ENCODE data around the gene NOD1.
"Not testable (repeated sequence)": the region's sequence is repeated elsewhere in the genome, so short reads cannot be mapped to it uniquely, and the experiment has no call there.

Gene NOD1

DNA sequence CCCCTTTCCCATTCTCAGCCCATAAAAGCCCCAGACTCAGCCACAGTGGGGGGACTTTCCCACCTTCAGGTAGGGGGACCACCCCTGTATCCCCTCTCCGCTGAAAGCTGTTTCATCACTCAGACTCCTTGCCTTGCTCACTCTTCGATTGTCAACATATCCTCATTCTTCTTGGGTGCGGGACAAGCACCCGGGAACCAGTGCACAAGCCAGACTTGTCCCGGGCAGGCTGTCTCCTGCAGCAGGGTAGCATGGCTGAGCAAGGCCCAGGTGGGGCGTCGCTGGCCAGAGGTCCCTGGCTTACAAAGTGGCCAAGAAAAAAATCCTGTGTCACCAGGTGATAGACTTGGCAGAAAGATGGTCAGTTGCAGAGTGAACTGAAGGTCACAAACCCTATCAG lies 64.7 kb downstream of the NOD1 start:
- no peak for DNase-seq

DNA sequence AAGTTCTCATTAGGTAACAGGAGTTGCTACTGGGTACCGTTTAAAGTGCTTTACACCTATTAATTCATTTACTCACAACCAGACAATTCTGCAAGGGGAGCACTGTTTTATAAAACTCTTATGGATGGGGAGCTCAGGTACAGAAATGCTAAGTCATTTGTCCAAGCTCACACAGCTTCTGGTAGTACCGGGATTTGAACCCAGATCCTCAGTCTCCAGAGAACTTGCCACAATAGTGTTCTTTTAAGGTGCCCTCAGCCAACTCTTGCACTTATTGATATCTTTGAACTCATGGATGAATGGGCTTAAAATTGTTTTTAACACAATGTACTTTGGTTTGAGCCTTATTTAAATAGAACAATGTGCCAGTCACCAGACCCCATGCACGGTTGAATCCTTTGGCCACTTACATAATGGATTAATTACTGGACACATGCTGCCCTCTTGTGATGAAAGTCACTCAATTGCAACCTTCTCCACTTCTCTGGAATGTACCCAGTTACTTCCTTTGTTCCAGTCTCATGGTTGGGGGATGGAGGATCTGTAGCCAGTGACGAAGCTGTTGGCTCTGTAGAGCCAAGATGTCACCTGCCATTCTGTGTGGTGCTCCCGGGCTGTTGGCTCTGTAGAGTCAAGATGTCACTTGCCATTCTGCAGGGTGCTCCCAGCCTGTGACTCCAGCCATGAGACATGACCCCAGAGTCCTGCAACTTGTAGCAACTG lies 65.6 kb downstream of the NOD1 start:
- peak; percentile 77 for DNase-seq

DNA sequence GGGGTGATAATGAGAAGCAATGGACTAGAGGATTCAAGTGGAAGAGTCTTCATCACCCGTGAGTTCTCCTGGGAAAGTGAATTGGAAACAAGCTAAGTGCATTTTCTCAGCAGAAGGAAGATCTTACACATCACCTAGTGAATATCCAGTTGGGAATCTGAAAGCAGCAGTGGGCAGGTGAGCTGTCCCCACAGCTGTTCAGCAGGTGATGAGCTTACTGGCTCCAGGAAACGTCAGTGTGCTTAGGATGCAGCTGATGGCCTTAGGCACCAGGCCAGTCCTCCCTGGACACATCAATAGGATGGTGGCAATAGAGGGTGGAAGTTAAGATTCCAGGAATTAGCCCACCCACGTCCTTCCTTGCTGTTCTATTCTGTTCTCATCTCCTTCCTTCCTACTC lies 66.7 kb downstream of the NOD1 start:
- no peak for DNase-seq

DNA sequence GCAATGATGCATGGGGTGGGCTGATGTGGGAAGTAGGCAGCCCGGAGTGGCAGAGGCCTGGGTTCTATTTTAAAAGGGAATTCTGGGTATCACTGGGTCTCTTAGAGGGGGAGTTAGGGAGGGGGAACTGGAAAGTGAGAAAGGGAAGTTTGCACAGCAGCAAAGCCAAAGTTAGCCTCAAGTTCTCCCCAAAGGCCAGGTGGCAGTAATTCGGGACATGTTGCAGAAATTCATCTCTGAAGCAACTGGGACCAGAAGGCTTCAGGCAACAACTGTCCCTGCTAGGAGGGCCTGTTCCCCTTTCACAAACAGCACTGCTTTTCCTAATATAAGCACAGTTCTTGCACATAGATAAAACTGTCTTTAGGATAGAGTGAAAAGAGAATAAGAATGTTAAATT lies 67.4 kb downstream of the NOD1 start:
- DNase-seq: no peak

DNA sequence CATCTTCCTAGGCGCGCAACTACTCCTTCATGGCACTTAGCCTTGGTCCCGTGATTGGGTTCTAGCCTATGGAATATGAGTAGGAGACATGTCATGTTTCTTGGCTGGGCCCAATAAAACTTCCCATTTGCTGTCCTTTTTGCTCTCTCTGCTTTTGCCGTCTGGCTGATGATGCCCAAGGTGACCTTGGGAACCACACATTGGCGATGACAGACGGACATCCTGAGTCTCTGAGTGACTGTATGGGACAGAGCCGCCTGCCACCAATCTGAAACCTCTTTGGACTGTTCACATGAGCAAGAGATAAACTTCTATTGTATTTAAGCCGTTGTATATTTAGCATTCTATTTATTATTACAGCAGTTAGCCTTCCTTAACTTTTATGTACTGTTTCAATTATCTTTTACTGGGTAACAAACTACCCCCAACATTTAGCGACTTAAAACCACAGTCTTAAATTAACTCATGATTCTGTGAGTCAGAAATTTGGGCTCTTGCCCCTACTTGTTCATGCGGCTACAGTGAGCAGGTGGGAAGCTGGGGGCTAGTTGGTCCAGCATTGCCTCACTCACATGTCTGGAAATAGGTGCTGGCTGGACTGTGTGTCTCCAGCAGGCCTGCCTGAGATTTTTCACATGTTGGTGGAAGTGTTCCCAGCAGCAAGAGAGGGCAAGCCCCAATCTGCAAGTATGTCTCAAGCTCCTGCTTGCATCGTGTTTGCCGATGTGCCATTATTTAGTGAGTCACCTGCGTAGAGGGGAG lies 71.7 kb downstream of the NOD1 start:
- peak; percentile 42 for DNase-seq

DNA sequence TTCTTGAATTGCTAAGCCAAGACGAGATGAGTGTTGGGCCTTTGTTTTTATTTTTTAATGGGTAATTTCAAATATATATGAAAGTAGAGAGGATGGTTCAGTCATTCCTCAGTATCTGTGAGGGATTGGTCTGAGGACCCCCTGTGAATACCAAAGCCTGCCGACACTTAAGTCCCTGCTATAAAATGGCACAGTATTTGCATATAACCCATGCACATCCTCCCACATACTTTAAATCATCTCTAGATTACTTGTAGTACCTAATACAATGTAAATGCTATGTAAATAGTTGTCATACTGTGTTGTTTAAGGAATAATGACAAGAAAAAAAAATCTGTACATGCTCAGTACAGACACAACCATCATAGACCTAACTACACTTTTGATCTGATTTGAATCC lies 73.4 kb downstream of the NOD1 start:
- no peak for DNase-seq

DNA sequence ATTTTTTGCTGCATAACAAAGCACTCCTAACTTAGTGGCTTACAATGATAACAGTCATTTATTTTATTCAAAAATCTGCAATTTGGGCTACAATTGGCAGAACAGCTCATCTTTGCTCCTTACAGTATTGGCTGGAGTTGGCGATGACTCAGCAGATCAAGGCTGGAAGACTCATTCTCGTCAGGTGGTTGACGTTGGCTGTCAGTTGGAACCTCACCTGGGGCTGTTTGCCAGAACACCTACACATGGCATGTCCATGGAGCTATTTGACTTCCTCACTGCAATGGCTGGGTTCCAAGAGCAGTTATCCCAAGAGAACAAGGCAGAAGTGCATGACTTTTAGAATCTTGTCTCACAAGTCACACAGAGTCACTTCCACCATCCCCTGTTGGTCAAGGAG lies 75.1 kb downstream of the NOD1 start:
- no peak for DNase-seq

DNA sequence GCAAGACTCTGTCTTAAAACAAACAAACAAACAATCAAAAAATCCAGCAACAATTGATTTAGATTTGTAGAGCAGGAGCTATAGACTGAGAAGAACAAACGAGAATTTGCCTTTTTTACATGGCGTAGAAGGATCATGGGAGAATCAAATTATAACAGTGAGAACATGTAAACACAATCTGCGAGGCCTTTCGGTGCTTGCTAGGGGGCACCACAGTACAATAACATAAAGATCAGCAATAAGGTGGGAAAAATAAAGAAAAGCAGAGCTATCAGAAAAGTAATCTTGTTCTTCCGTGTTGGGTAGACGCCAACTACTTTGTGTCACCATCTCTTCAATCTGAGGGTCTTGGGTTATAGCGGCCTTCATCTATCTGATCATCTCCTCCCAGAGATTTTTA lies 82.2 kb downstream of the NOD1 start:
- DNase-seq: peak; percentile 10

DNA sequence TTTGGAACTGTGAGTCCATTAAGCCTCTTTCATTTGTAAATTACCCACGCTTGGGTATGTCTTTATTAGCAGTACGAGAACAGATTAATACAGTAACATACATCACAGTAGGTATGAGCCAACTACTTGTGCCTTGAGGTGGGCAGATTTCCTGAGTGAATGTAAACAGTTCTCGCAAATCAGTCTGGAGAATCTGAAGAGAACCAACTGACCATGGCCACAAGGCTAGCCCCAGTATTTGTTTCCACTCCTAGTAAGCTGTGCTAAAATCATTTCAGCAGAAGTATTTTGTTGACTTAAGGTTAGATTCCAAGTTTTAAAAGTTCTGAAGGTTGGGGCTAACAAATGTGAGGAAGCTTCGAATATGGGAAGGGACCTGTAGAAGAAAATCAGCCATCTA lies 82.9 kb downstream of the NOD1 start:
- no peak for DNase-seq

DNA sequence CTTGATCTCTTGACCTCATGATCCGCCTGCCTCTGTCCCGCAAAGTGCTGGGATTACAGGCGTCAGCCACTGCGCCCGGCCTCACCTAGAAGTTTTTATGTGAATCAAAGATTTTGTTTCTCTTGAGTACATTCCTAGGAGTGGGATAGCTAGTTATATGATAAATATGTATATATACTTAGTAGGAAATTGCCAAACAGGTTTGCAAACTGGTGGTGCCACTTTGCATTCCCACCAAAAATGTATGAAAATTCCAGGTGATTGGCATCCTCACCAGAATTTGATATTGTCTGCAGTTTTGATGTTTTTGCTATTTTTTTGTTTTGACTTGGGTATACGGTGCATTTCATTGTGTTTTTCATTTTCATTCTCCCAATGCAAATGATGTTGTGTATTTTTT lies 86.8 kb downstream of the NOD1 start:
- DNase-seq: no peak

DNA sequence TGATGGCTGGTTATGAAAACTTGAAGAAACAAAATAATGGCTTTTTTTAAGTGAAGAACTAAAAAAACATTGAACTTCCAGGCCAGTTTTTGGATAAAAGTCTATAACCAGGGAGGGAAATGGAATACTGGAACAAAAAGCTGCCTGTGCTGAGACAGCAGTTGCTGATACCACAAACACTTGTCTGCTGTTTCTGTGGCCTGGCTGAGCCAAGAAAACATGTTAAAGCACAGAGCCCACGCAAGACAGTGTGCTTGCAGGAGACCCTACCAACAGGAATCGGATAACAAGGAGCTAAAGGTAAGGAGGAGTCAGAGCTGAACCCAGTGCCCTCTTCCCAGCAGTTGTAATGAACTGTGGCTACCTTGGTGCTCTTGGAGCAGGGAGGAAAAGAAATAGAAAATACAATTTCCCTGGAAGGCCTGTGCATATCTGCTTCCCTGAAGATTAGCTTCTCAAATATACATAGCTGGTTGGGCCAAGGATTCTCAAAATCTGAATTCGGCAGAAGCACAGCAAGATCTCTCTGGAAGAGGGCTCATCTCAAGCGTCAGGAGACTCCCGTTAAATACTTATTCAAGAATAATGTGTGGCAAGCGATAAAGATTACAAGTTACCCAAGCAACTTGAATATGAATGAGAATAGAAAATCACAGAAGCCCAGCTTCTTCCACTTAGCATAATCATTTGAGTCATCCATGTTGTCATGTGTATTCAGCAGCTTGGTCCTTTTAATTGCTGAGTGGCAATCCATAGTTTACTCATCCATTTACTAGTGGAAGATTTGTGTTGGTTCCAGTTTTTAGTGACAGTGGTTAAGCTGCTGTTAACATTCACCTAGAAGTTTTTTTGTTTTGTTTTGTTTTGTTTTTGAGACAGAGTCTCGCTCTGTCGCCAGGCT lies 87.6 kb downstream of the NOD1 start:
- no peak for DNase-seq

DNA sequence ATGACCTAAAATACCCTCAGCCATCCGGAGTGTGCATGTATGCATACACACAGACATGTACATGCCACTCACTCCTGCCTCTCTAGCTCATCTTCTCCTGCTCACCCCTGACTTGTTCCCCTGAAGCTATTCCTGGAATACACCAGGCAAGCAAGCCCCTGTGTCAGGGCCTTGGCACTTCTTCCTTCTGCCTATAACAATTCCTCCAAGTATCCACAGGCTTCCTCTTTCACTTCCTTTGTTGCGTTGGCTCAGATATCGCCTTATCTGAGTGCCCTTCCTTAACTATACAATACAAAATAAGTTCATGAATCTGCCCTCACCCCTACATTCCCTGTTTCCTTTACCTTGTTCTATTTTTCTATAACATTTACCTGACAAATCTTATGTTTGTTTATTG lies 88.8 kb downstream of the NOD1 start:
- DNase-seq: no peak

DNA sequence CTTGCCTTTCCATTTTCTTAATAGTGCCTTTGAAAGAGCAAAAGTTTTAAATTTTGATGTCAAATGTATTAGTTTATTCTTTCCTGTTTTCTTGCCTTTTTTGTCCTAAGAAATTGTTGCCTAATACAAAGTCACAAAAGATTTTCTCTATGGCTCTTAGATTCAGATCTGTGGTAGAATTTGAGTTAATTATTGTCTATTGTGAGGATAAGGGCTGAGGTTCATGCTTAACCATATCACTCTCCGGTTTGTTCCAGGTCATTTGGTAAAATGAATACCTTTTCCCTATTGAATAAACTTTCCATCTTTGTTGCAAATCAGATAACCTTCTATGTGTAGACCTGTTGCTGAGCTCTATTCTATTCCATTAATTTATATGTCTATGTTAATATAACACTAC lies 96.0 kb downstream of the NOD1 start:
- no peak for DNase-seq

DNA sequence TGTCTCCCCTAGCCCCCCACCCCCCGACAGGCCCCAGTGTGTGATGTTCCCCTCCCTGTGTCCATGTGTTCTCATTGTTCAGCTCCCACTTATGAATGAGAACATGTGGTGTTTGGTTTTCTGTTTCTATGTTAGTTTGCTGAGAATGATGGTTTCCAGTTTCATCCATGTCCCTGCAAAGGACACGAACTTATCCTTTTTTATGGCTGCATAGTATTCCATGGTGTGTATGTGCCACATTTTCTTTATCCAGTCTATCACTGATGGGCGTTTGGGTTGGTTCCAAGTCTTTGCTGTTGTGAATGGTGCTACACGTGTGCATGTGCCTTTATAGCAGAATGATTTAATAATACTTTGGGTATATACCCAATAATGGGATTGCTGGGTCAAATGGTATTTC lies 97.8 kb downstream of the NOD1 start:
- DNase-seq: not testable (repeated sequence)

DNA sequence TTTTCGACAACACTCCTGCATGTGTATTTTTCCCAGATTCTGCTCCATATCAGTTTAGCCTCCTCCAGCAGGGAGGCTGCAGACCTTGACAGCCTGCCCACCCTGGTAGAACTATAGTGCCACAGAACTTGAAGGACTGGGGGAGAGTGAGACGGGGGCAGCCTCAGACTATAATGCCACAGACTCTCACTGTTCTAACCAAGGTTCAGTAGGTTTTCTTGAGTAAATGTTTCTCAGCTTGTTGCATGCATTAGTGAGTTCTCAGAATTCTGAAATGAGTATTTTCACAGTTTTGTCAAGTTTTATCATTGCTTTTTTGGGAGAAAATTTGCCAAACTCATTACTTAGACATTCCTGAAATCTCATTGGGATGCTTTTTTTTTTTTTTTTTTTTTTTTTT lies 98.3 kb downstream of the NOD1 start:
- DNase-seq: no peak

DNA sequence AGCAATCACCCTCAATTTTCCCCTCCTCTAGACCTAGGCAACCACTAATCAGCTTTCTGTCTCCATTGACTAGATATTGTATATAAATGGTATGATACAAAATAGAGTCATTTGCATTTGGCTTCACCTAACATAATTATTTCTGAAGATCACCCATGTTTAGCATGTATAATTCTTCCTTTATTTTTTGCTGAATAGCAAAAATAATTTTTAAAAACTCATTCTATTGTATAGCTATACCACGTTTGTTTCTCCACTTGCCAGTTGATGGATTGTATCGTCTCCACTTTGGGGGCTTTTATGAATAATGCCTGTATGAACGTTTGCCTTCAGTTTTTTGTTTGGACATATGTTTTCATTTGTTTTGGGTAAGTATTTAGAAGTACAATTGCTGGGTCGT lies 98.8 kb downstream of the NOD1 start:
- DNase-seq: no peak

DNA sequence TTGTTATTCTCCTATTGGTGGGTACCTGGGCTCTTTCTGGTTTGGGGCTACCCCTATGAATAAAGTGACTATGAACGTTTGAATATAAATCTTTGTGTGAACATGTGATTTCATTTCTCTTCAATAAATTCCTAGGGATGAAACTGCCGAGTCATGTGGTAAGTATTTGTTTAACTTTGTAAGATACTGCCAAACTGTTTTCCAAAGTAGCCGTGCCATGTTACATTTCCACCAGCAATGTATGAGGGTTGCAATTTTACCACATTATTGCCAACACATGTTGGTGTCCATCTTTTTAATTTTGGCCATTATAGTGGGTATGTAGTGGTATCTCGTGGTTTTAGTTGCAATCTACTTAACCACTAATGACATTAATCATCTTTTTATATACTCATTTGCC lies 99.5 kb downstream of the NOD1 start:
- DNase-seq: peak; percentile 39

DNA sequence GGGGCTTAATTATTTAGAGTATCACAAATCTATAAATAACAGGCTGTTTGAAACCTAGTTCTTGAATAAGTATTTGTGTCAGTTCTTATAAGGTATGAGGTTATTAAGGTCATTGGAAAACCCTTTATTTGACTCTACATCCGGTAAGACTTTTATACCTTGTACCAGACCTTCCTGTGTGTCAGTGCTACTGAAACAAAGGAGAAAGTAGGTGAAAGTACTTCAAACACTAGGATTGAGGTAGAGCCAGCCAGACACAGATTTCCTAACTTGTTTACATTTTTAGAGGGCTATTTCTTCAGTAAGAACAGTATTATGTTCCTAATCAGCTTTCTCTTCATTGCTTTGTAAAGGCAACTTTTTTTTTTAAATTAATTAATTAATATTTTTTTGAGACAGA lies 100.3 kb downstream of the NOD1 start:
- no peak for DNase-seq

Measured in fibroblast of skin of right quadriceps (primary cell).